Retinal pigment epithelial cell (primary cell): ENCODE measurements around the gene GRAP.
"Not testable (repeated sequence)": the region's sequence is repeated elsewhere in the genome, so short reads cannot be mapped to it uniquely, and the experiment has no call there.

Source experiments
- DNase-seq: peaks from one replicate; pipeline ENCODE4 v3.0.0-alpha.2; 2010; ENCODE audit warnings: low read depth
- H3K4me3 ChIP-seq: 2 replicates; pipeline ENCODE4 v1.5.1; 2011; ENCODE audit warnings: mild to moderate bottlenecking, low read length, control low read depth, moderate library complexity

The GRAP gene

GRCh38 chr17:19046782-19047375, at the start of gene GRAP:
Gene GRAP, minus strand, starts transcription at chr17:19046957. Its CDS starts 31 bp downstream, at chr17:19046926.
- DNase-seq, H3K4me3 ChIP-seq: not testable (repeated sequence)

- not testable (repeated sequence) for H3K4me3 ChIP-seq, DNase-seq
Observed at GRCh38 chr17:19093684-19094438, 47.1 kb upstream of the GRAP start.

GRCh38 chr17:19092737-19093683, 46.3 kb upstream of the GRAP start:
- not testable (repeated sequence) for DNase-seq, H3K4me3 ChIP-seq

DNA sequence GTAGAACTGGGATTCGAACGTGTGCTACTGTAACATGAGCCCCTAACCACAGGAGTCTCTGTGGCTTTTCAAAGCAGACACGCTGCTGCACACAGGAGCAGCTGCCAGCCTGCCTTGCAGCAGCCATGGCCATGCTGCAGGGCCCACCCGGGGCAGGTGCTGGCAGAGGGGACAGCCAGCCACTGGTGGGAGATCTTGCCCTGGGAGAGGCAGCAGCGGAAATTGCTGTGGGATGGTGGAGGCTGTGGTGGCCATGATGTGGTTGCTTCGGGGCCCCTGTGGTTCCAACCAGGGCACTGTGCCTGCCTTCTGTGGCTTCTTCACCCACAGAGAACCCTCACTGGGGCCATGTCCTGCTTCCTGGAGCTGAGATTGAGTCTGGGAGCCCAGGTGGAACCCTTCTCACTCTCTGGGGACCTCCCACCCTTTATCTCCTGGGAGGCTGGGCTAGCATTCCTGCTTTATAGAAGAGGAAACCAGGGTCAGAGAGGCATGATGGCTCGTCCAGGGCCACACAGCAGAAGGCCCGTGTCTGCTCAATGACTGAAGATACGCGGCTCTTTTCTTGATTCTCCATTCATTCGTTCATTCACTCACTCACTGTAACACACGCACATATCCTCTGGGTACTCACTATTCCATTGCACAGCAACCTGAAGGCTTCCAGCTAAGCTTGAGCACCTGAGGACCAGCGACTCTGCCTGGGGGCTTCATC, 43.5 kb upstream of the GRAP start:
- DNase-seq: not testable (repeated sequence)

DNA sequence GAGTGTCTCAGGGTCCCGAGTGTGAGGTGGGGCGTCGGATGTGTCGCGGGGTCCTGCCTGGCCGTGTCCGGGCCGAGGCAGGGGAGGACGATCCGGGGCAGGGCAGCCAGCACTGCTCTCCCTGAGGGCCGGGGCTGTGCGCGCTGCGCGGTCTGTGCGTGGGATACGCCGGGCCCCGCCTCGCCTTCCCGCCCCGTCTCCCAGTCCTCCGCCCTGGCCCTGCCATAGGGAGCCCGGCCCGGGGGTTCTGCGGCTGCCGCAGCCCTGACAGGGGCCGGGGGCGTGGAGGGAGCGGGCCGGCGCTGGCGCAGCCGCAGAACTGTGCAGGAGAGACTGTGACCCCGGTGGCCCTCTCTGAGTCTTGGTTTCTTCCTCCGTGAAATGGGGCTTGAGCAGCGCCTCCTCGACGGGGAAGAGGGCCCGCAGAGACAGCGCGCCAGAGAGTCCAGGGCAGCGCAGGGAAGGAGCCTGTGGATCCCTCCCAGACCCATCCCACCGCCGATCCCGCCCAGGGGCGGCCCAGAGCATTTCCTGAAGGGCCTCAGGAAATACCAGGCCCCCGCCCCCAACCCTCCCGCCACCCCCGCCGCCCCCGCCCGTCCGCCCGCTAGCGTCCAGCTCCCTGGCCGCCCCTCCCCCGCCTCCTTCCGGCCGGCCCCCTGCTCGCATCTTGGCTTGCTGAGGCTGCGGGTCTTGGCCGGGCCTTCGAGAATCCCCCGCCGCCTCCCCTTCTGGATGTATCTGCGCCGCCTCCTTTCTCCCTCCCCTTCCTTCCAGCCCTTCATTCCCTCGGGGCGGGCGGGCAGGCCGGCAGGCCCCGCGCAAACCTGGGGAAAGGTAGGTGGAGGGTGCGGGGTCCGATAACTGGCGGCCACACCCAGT, 42.3 kb upstream of the GRAP start:
- not testable (repeated sequence) for DNase-seq

More for the DNA sequence above, 43.5 kb upstream of the GRAP start:
- not testable (repeated sequence) for H3K4me3 ChIP-seq

GRCh38 chr17:19077386-19077785, 30.6 kb upstream of the GRAP start:
- DNase-seq, H3K4me3 ChIP-seq: not testable (repeated sequence)

More for the DNA sequence above, 42.3 kb upstream of the GRAP start:
- H3K4me3 ChIP-seq: not testable (repeated sequence)

GRCh38 chr17:19076398-19077192, 29.8 kb upstream of the GRAP start:
- not testable (repeated sequence) for DNase-seq, H3K4me3 ChIP-seq

DNA sequence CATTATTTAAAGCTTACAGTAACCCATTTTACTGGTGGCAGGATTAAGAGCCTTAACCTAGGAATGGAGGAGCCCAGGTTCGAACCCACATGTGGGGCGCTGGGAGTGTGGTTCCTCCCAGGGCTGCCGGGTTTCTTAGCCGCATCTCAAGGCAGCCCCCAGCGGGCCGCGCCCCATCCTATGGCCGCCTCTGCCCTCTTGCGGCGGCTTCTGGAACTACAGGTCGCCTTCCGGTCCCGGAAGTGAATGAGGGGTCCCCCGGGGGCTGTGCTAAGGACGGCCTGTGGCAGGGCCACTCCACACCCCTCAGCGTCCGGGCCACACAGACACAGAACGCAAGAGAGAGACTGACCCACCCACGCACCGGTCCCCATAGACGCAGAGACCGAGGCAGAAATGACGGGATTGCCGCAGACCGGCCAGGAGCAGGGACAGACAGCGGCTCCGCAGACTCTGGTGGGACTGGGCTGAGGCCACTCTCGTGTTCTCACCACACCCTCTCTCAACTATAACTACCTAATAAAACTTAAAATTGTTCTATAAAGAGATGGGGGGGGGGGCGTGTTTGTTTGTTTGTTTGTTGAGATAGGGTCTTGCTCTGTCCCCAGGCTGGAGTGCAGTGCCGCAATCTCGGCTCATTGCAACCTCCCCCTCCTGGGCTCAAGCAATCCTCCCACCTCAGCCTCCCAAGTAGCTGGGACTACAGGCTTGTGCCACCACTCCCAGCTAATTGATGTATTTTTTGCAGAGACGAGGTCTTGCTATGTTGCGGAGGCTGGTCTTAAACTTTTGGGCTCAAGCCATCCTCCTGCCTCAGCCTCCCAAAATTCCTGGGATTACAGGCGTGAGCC, 23.8 kb upstream of the GRAP start:
- H3K4me3 ChIP-seq, DNase-seq: not testable (repeated sequence)

GRCh38 chr17:19064378-19064777, 17.6 kb upstream of the GRAP start:
- not testable (repeated sequence) for H3K4me3 ChIP-seq, DNase-seq

DNA sequence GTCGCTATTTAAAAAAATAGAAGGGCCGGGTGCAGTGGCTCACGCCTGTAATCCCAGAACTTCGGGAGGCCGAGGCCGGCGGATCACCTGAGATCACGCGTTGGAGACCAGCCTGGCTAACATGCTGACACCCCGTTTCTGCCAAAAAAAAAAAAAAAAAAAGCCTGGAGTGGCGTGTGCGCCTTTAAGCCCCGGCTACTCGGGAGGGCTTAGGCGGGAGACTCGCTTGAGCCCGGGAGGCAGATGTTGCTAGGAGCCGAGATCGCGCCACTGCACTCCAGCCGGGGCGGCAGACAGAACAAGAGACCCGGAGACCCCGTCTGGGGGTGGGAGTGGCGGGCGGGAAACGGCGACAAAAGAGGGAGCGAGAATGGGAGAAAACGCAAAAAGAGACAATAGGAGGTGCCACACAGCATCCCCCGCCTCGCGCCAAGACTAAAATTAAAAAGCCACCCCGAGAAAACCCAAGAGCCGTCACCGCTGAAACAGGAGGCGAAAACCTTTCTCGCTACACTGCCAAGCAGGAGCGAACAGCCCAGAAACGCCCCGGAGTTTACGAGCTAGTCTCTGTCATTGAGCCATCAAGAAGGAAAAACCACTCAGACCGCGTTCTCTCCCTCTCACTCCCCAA, 16.7 kb upstream of the GRAP start:
- DNase-seq, H3K4me3 ChIP-seq: not testable (repeated sequence)

GRCh38 chr17:19062718-19063325, 16.1 kb upstream of the GRAP start:
- H3K4me3 ChIP-seq: not testable (repeated sequence)

DNA sequence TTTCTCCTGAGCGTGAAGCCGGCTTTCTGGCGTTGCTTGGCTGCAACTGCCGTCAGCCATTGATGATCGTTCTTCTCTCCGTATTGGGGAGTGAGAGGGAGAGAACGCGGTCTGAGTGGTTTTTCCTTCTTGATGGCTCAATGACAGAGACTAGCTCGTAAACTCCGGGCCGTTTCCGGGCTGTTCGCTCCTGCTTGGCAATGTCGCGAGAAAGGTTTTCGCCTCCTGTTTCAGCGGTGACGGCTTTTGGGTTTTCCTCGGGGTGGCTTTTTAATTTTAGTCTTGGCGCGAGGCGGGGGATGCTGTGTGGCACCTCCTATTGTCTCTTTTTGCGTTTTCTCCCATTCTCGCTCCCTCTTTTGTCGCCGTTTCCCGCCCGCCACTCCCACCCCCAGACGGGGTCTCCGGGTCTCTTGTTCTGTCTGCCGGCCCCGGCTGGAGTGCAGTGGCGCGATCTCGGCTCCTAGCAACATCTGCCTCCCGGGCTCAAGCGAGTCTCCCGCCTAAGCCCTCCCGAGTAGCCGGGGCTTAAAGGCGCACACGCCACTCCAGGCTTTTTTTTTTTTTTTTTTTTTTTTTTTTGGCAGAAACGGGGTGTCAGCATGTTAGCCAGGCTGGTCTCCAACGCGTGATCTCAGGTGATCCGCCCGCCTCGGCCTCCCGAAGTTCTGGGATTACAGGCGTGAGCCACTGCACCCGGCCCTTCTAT, 15.4 kb upstream of the GRAP start:
- DNase-seq: not testable (repeated sequence)

More at GRCh38 chr17:19062718-19063325, 16.1 kb upstream of the GRAP start:
- not testable (repeated sequence) for DNase-seq

GRCh38 chr17:19055447-19055846, 8.7 kb upstream of the GRAP start:
- not testable (repeated sequence) for DNase-seq

More for the DNA sequence above, 15.4 kb upstream of the GRAP start:
- not testable (repeated sequence) for H3K4me3 ChIP-seq

DNA sequence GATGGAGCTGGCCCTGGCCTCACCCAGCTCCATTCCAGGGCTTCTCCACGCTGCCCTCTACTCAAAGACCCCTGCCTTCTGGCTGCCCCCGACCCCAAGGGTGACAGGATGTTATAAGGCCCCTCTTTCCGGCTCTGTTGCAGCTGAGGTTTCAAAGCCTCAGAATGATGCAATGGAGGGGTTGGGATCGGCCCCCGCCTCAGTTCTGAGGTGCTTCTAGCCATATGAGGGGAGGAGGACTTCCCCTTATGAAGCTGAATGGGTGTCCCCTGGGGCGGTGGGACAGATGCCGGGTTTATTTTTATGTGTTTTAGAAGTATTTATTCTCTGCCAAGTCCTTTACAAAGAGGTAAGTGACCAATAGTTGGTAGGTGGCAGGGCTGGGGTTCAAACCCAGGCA, 2.1 kb upstream of the GRAP start:
- H3K4me3 ChIP-seq, DNase-seq: not testable (repeated sequence)

More at GRCh38 chr17:19055447-19055846, 8.7 kb upstream of the GRAP start:
- H3K4me3 ChIP-seq: not testable (repeated sequence)

- not testable (repeated sequence) for H3K4me3 ChIP-seq, DNase-seq
Observed at GRCh38 chr17:19047510-19047909, 753 bp upstream of the GRAP start.
